NCI-H774 (cell line): ENCODE measurements around the gene ZNF845.
"Not testable (repeated sequence)": the region's sequence is repeated elsewhere in the genome, so short reads cannot be mapped to it uniquely, and the experiment has no call there.

Experiments
- DNase-seq: peaks from one replicate; lab custom pipeline; 2025; lab: John Stamatoyannopoulos, UW

ZNF845 gene

GRCh38 chr19:53333463-53334449 is at the start of gene ZNF845:
Gene ZNF845 (plus strand): TSS chr19:53333749. CDS start chr19:53341308, 7,559 bp downstream.
- DNase-seq: peak; percentile 87

DNA sequence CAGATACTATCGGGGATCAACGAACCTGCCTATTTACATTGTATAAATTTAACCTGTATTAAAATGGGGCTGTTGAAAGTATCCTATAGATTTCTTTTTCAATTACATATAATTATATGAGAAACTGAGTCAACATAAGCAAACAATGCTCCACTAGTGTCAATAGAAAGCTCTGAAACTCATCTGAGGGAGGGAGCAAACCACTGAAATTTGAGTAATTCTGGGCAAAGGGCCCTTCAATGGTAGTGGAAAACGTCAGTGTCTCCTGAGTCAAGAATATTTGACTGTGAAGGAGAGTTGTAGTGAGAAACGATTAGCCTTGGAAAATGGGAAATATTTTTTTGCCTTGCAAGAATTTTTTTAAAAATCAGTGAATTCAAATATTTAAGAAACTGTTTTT is 48.5 kb upstream of the ZNF845 start:
- DNase-seq: no peak

DNA sequence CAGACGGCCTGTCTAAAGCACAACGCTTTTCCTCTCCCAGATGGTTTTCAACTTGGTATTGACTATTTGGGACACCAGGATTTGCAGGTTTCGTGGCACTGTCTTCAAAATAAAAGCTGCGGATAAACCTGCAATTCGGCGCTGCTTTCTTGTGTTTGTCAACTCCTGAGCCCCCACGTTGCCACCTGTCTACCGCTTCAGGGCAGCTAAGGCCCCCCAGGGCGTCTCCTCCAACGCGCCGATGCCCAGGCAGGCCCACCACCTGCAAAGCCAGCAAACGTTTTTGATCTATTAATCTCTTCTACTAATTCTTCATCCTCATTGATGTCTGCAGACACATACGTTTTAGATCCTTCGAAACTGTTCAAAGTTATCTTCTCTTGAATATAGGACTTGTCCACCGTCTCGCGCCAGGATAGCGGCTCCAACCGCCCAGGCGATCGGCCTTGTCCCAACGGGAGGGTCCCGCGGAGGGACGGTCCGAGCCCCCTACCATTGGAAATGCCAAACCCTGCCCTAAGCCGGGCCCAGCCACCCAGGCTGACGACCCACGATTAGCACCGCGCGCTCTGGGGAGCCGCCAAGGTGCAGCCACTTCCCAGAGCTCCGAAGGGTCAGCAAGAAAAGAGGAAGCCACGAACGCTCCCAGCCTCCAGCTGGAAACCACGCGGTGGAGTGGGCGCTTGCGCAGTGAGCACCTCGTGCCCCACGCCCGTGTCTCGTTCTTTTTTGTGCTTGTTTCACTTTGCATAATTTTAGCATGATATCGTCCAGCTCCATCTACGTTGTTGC is 42.6 kb upstream of the ZNF845 start:
- no peak for DNase-seq

DNA sequence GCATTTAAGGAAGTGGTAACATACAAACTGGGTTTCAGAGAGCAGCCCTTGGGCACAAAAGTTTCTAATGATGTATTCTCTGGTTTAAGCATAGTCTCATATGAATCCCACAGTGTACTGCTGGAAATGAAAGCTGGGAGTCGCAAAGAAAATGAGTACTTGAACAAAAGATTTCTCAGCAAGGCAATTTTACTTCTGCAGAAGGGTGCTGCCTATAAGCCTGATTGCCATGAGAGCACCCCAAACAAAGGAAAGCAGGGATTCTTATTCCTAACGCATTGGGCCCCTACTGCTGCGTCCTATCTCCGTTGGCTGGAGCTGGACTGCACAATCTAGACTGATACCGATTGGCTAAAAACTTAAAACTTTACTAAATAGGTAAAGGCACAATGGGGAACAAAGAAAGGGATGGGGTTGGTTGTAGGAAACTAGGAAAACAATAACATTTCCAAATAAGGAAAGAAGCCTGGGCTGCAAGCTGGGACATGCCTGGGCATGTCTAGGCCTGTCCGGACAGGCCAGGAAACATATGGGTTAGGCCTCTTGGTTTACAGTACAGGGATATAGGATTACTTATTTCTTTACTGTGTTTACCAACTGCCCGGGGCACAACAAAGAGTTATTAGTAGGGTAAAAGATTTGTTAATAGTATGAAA is 38.6 kb upstream of the ZNF845 start:
- DNase-seq: no peak

DNA sequence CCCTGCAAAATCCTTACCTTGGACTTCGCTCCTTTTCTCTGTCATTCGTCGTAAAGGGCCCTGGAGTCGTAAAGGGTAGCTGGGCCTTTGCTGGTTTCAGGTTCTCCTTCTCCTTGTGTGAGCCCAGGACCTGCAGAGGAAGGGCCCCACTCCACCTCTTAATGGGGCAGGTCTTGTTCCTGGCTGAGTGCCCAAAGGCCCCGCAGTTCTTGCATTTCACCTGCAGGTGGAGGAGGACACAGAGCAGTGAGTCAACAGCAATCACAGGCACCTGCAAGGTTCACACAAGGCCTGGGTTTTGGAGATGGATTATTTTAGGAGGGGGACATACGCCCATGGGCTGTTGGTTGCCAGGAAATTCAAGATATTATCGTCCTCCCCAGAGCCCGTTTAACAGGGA is 32.2 kb upstream of the ZNF845 start:
- DNase-seq: not testable (repeated sequence)

DNA sequence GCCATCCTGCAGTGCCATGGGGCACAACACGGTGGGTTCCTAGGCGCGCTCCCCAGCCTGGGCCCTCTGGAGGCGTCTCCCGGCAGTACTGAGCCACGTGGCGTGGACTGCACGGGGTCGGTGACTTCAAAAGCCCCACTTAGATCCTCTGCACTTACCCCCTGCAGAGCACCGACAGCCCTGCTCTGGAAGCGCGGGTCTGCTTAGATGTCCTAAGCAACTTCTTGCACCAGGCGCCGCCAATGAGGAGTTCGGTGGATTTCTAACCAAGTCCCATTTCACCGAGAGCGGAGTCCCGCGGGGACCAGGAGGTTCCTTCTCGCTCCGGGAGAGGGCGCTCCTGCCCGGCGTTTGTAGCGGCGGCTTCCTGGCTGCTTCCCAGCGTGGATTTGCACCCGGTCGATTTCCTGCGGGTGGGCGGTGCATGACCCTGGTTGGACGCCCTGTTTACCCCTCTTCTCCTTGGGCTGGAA is 25.2 kb upstream of the ZNF845 start:
- peak; percentile 5 for DNase-seq

- DNase-seq: no peak
Measured at GRCh38 chr19:53311044-53311443, 22.5 kb upstream of the ZNF845 start.

GRCh38 chr19:53311897-53312296 is 21.7 kb upstream of the ZNF845 start:
- no peak for DNase-seq

- DNase-seq: no peak
Measured at GRCh38 chr19:53328967-53329366, 4.6 kb upstream of the ZNF845 start.

DNA sequence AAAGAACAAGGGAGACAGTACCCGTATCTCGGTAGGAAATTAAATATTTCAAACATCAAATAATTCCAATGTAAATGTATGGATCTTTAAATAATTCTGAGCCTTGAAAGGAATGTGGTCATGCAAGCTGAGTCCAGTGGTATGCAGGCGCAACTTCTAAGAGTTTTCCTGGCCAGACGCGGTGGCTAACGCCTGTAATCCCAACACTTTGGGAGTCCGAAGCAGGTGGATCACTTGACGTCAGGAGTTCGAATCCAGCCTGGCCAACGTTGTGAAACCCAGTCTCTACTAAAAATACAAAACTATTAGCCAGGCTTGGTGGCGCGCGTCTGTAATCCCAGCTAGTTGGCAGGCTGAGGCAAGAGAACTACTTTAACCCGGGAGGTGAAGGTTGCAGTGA is 1.1 kb upstream of the ZNF845 start:
- DNase-seq: no peak

- peak; percentile 58 for DNase-seq
Measured at GRCh38 chr19:53333066-53333462, 485 bp upstream of the ZNF845 start.

GRCh38 chr19:53344403-53344802 is 10.9 kb downstream of the ZNF845 start:
- not testable (repeated sequence) for DNase-seq

DNA sequence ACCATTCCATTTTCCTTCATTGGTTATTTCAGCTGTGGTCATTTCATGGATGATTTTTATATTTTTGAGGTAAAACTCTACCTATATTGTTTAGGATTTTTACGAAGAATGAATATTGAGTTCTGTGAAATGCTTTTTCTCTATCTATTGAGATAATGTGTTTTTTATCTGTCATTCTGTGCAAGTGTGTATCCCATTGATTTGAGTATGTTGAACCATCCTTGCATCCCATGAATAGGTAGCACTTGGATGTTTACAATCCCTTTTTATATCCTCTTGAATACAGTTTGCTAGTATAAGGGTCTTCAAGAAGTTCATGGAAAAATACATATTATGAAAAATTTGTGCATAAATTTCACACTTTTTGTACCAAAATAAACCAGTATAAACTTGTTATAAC is 22.2 kb downstream of the ZNF845 start:
- DNase-seq: no peak

GRCh38 chr19:53357821-53358581 is 24.5 kb downstream of the ZNF845 start:
- DNase-seq: no peak

- DNase-seq: not testable (repeated sequence)
Measured at GRCh38 chr19:53360056-53360455, 26.5 kb downstream of the ZNF845 start.

DNA sequence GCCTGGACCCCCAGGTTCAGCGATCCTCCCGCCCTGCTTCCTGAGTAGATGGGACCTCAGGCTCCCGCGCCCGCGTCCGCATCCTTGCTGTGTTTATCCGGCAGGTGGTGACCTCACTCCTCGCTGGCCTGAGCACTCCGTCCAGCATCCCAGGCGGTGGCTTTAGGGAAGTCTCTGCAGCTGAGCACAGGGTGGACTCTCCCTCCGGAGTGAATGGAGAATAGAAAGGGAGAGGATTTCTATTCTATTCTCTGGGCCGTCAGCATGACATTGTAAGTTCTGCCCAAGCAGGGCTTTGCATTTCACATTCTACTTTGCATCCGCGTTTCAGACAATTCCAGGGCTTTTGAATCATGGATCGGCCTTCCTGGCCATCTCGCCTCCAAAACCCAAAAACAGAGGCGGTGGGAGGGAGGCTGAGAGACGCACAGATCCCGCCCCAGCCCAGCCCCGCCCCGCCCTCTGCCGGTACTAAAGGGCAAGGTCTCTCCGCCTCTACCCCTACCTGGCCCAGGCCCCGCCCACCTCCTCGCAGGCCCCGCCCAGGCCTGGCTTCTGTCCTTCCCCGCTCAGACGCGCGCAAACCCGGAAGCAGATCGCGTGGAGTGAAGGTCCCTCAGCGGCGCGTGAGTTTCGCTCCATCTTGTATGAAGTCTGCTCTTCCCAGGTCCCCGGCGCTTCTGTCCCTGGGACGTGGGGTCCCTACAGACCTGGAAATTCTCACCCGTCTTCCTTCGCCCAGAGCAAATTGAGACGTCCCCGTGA is 31.8 kb downstream of the ZNF845 start, which contains the start of gene ZNF525:
TSS of gene ZNF525 (plus strand) at position 572 of the 765 bp plus-strand sequence. CDS start 6,577 bp downstream, outside the sequence.
- DNase-seq: peak; percentile 87

DNA sequence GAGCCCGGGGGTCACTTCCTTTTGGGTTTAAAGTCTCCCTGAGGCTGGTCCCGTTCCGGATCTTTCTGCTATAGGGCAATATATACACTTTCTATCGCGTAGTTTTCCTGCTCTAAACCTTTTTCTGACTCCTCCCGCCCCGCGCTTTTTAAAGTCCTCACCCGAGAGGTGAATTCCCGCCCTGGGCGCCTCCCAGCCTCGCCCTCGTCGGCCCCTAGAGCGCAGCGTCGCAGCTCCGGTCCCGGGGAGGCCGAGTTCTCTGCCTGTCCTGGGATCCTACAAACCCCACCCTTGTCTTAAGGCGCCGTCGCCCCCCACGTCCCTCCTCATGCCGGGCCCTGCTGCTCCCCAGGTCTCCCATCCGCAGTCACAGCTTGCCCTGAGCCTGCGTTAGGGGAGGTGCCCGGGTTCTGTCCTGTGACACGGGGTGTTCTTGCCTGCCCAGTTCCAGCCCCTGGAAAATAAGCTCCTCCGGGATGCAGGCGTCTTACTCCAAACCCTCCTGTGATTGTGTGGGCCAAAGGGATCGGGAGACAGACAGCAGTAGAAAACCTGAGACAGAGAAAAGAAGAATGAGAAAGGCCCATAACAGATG is 32.4 kb downstream of the ZNF845 start:
- DNase-seq: no peak

DNA sequence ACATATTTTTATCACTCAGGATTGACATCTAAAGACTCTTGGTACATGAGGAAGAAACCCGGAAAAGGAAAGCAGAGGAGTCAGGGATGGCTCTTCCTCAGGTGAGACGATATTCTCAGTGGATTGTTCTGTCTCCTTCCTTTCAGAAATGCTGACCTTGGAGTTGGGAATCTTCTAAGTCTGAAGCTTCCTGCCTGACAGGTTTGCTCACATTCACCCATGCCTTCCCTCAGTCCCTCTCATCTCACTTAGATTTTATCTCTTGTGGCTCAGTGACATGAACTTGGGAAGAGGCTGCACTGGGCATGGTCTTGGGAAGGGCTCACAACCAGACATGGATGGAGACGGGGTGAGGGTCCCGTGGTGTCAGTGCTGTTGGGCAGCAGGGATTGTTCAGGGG is 38.6 kb downstream of the ZNF845 start:
- no peak for DNase-seq

DNA sequence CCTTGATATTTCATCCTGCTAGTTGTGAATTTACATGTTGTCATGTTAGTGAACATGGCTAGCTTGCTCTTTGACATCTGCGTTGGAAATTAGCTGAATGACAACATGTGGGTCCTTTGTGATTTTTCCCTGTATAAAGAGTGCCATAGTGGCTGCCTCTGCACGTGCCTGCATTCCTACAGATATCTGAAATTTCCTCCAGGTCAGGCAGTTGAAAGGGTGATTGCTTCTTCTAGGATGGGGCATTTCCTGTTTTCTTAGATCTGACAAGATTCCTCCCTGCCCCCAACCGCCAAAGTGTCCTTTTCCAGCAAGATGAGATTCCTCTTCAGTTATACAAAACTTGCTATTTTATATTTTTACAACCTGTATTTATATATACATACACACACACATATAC is 40.7 kb downstream of the ZNF845 start:
- DNase-seq: no peak

GRCh38 chr19:53374743-53375142 is 41.2 kb downstream of the ZNF845 start:
- DNase-seq: no peak
